Endothelial cell of umbilical vein (primary cell): ENCODE measurements around the gene ZDHHC9. TPM values are rescaled to one million over a fixed set of nuclear protein-coding genes. Genes with fewer than 3 reads are reported as not detected.

Experiments used
- Bru-seq: library from RNA; stranded (reverse); fragments of 400-500 nt; gene quantifications from one replicate; lab custom pipeline; 2021; lab: Mats Ljungman, UMichigan
- BruChase-seq, 2 experiments: library from RNA; stranded (reverse); fragments of 400-500 nt; gene quantifications; one replicate each; lab custom pipeline; 2021; lab: Mats Ljungman, UMichigan
- BruUV-seq: library from RNA; stranded (reverse); fragments of 400-500 nt; replicated peaks from 2 replicates; lab custom pipeline; 2021; lab: Mats Ljungman, UMichigan
- CTCF ChIA-PET: fragments of 300-600, 350-600 bp; sonication (Branson Sonifier 250); formaldehyde crosslinking; loops from one replicate; lab custom pipeline; 2021; ENCODE audit warnings: antibody characterized with exemption, inconsistent platforms; lab: Charles Lee
- POLR2A ChIA-PET: fragments of 300-600, 350-600 bp; sonication (Branson Sonifier 250); formaldehyde crosslinking; loops from one replicate; lab custom pipeline; 2021; ENCODE audit warnings: antibody characterized with exemption, inconsistent platforms; lab: Charles Lee
- DNase-seq: peaks from one replicate; pipeline ENCODE4 v3.0.0-alpha.2; 2011; ENCODE audit warnings: low read depth, low spot score
- FAIRE-seq: peaks from 2 replicates; lab custom pipeline; 2011; peaks lifted over from hg19 to GRCh38; lab: Jason Lieb, UNC
- H2AFZ ChIP-seq: 2 replicates; pipeline ENCODE4 v1.6.0; 2012; ENCODE audit warnings: low read depth, low read length, control low read depth, inconsistent platforms
- H3K27ac ChIP-seq: 2 replicates; pipeline ENCODE4 v1.5.1; 2011; ENCODE audit warnings: low read depth, mild to moderate bottlenecking, control low read depth, low read length, moderate library complexity; ENCODE audit not compliant: insufficient read depth
- H3K27me3 ChIP-seq, 2 experiments: 2 replicates each; pipeline versions ENCODE4 v1.6.0 to v1.6.1; 2011; ENCODE audit warnings: low read length in 2 of 2, mixed read lengths in 1 of 2; ENCODE audit not compliant: control insufficient read depth in 2 of 2, insufficient read depth in 2 of 2
- H3K36me3 ChIP-seq, 2 experiments: 2 replicates in 1 of 2; 3 replicates in 1 of 2; pipeline ENCODE4 v1.5.1; 2011; ENCODE audit warnings: low read length in 2 of 2, mild to moderate bottlenecking in 1 of 2, moderate library complexity in 1 of 2; ENCODE audit not compliant: control insufficient read depth in 2 of 2, insufficient read depth in 2 of 2; ENCODE audit errors: extremely low read depth in 1 of 2
- H3K4me1 ChIP-seq: 3 replicates; pipeline ENCODE4 v1.5.1; 2011; ENCODE audit warnings: mild to moderate bottlenecking, low read length; ENCODE audit not compliant: control insufficient read depth, insufficient read depth; ENCODE audit errors: extremely low read depth
- H3K4me2 ChIP-seq: 2 replicates; pipeline ENCODE4 v1.6.1; 2011; ENCODE audit warnings: low read length, control low read depth, mixed read lengths; ENCODE audit not compliant: insufficient read depth
- H3K4me3 ChIP-seq, 3 experiments: fragments of 200-600 bp in 1 of 3; sonication (generic), shearing (Covaris generic) in 1 of 3; replicated peaks in 1 of 3; 2 replicates each; pipeline ENCODE4 v1.5.1; 2011 to 2016; ENCODE audit warnings: control low read depth in 3 of 3, low read length in 3 of 3, mild to moderate bottlenecking in 2 of 3, inconsistent platforms in 1 of 3, low read depth in 1 of 3, moderate library complexity in 1 of 3; ENCODE audit not compliant: insufficient read depth in 1 of 3
- H3K79me2 ChIP-seq: 2 replicates; pipeline ENCODE4 v1.6.0; 2012; ENCODE audit warnings: low read length, inconsistent platforms; ENCODE audit not compliant: control insufficient read depth, insufficient read depth
- H3K9ac ChIP-seq: replicated peaks from 2 replicates; pipeline ENCODE3; 2011; ENCODE audit warnings: low read length, control low read depth; ENCODE audit not compliant: insufficient read depth; ENCODE audit errors: extremely low read depth
- H3K9me1 ChIP-seq: replicated peaks from 3 replicates; pipeline ENCODE4 v1.6.0; 2011; ENCODE audit warnings: mild to moderate bottlenecking, low read length; ENCODE audit not compliant: control insufficient read depth, insufficient read depth; ENCODE audit errors: extremely low read depth
- H3K9me3 ChIP-seq: replicated peaks from 2 replicates; pipeline ENCODE4 v1.5.1; 2012; ENCODE audit warnings: low read length, inconsistent platforms; ENCODE audit not compliant: control insufficient read depth, insufficient read depth
- H4K20me1 ChIP-seq: replicated peaks from 2 replicates; pipeline ENCODE3; 2011; ENCODE audit warnings: mild to moderate bottlenecking, low read length; ENCODE audit not compliant: control insufficient read depth, insufficient read depth; ENCODE audit errors: extremely low read depth
- CTCF ChIP-seq, 2 donors: IDR thresholded peaks; 1 replicate in 1 of 2; 2 replicates in 1 of 2; pipeline ENCODE4 v1.5.1; 2011; ENCODE audit warnings: low read length in 2 of 2, mild to moderate bottlenecking in 2 of 2, moderate library complexity in 2 of 2, control low read depth in 1 of 2, inconsistent platforms in 1 of 2, low read depth in 1 of 2; ENCODE audit not compliant: insufficient read depth in 1 of 2; ENCODE audit errors: extremely low read depth in 1 of 2
- EZH2 ChIP-seq: IDR thresholded peaks from 2 replicates; pipeline ENCODE4 v1.6.1; 2012; ENCODE audit warnings: borderline replicate concordance, low read depth, mild to moderate bottlenecking, moderate library complexity, low read length, inconsistent platforms; ENCODE audit not compliant: severe bottlenecking
- FOS ChIP-seq: IDR thresholded peaks from 2 replicates; pipeline ENCODE4 v1.6.1; 2011; ENCODE audit warnings: mild to moderate bottlenecking, low read length, moderate library complexity, borderline replicate concordance; ENCODE audit not compliant: insufficient read depth
- GATA2 ChIP-seq: IDR thresholded peaks from 2 replicates; pipeline ENCODE4 v1.7.0; 2011; ENCODE audit warnings: low read depth, mild to moderate bottlenecking, moderate library complexity, mixed read lengths, low read length; ENCODE audit not compliant: insufficient read length, insufficient read depth
- JUN ChIP-seq: IDR thresholded peaks from 2 replicates; pipeline ENCODE4 v1.6.1; 2011; ENCODE audit warnings: borderline replicate concordance, low read depth; ENCODE audit not compliant: insufficient read length, insufficient read depth
- MYC ChIP-seq: IDR thresholded peaks from one replicate; pipeline ENCODE4 v1.6.1; 2011; ENCODE audit warnings: mild to moderate bottlenecking, low read depth, low read length
- POLR2A ChIP-seq: IDR thresholded peaks from 2 replicates; pipeline ENCODE4 v1.6.1; 2012; ENCODE audit warnings: low read depth, mild to moderate bottlenecking, control low read depth, low read length
- POLR2AphosphoS5 ChIP-seq: IDR thresholded peaks from 2 replicates; pipeline ENCODE4 v1.6.1; 2012; ENCODE audit warnings: low read depth, mild to moderate bottlenecking, control low read depth, low read length, moderate library complexity; ENCODE audit not compliant: insufficient read depth
- dilution Hi-C: fragments of 300-500 bp; cut with MboI; formaldehyde crosslinking; loops from one replicate; pipeline ENCODE4 v1.15.0; 2019; ENCODE audit warnings: low sequenced_read_pairs; ENCODE audit not compliant: extremely low pct_ligation_motif_present
- intact Hi-C: fragments of 100-400 bp; cut with micrococcal nuclease; formaldehyde crosslinking; loops from one replicate; pipeline ENCODE4 v1.10.0; 2022
- long read RNA-seq: library from polyadenylated mRNA; stranded (forward); transcript quantifications from one replicate; pipeline ENCODE4 v2.0.0, GENCODE V29; 2021
- polyA minus RNA-seq, 3 experiments: library from RNA; depleted of rRNA, polyadenylated mRNA; stranded (reverse); fragments of >200 nt; gene quantifications; 1 replicate in 1 of 3; 2 replicates in 2 of 3; pipeline ENCODE4 v1.2.3, GENCODE V29; 2011
- polyA plus RNA-seq, 4 experiments: library from polyadenylated mRNA; depleted of rRNA in 3 of 4; stranded (reverse) in 3 of 4; unstranded in 1 of 4; fragments of >200 nt; gene quantifications; 2 replicates each; pipeline versions ENCODE4 v1.2.1 to v1.2.3, GENCODE V29; 2011 to 2012; ENCODE audit warnings: missing spikeins in 1 of 4
- total RNA-seq: library from RNA; stranded (reverse); gene quantifications from 2 replicates; pipeline ENCODE4 v1.2.3, GENCODE V29; 2021
- TF ChIP-seq, protein P1 (sequence below): IDR thresholded peaks from 2 replicates; pipeline ENCODE4 v1.6.1; 2011; ENCODE audit not compliant: insufficient read depth, insufficient read length

The ZDHHC9 gene
- total RNA-seq, result 33.6 and 38.2 TPM in 2 replicates
- 24.6 and 27.4 TPM in 2 replicates for polyA plus RNA-seq
- 24.2 and 25.3 TPM in 2 replicates for polyA plus RNA-seq (2011; cell fraction: cytosol; rRNA removed)
- 27.1 and 30.0 TPM in 2 replicates for polyA plus RNA-seq (2011; cell fraction: nucleus; rRNA removed)
- polyA plus RNA-seq (2012), result 28.4 and 31.7 TPM in 2 replicates
- 38.4 and 42.7 TPM in 2 replicates for polyA minus RNA-seq
- 18.8 TPM for polyA minus RNA-seq (2011; cell fraction: cytosol; rRNA and poly(A)+ RNA removed)
- 20.4 and 32.1 TPM in 2 replicates for polyA minus RNA-seq (2011; cell fraction: nucleus; rRNA and poly(A)+ RNA removed)
- Bru-seq, nascent RNA, result percentile 63 among the genes with signal in this experiment
- BruChase-seq, experiment 1, labeled RNA remaining after a 6-hour chase, result percentile 78 among the genes with signal in this experiment
- percentile 64 among the genes with signal in this experiment for BruChase-seq, experiment 2, labeled RNA remaining after a 2-hour chase
- long read RNA-seq, full-length matches to known transcripts, result 49 of 72 reads
- long read RNA-seq, partial matches to known transcripts, result 7 of 72 reads
- long read RNA-seq, other reads (novel, unspliced or antisense), result 16 of 72 reads

- Histone ChIP-seq H4K20me1 (no peaks in the 10 kb centered on the region), H3K4me1 (peaks cover 4% of the 10 kb centered on the region), H3K27me3 (peaks cover 3 to 6% of the 10 kb centered on the region in 2 experiments), H3K4me2 (peak within 1 kb of the TSS; percentile 45), H3K27ac (peak within 1 kb of the TSS; percentile 59), H3K9me3 (no peaks in the 10 kb centered on the region), H2AFZ (peak within 1 kb of the TSS; percentile 86), H3K4me3 (peak within 1 kb of the TSS; percentile 64 to 90 (median 69)), H3K9ac (peak within 1 kb of the TSS; percentile 73), H3K9me1 (no peaks in the 10 kb centered on the region), H3K79me2 (peaks cover 18% of the 10 kb centered on the region), H3K36me3 (no peaks in the 10 kb centered on the region)
- intact Hi-C loops, result loop anchor here (2.0 to 5.0 kb wide), 3 partner anchors 61 to 236 kb away; no protein-coding TSS in a partner anchor
- dilution Hi-C loops, result no loop called here
- peak; percentile 88 for DNase-seq
- BruUV-seq, result no TSS peak
- CTCF ChIA-PET, result interaction anchor here (0.6 kb wide), 1 partner anchor 60 kb away, joined by 4 read pairs; no protein-coding TSS in a partner anchor
- POLR2A ChIA-PET, result interaction anchor here (0.7 to 0.8 kb wide), 2 partner anchors 221 to 376 kb away, joined by 4 to 12 read pairs; no protein-coding TSS in a partner anchor
- peak; percentile 97 for FAIRE-seq
- TF ChIP-seq JUN (no peak), MYC (no peak), GATA2 (no peak), POLR2AphosphoS5 (peak; percentile 18), CTCF (IDR thresholded peaks at IDR 0.05; ENCODE audit: extremely low read depth in 1 of 2, insufficient read depth in 1 of 2, low read depth in 1 of 2, low read length in 2 of 2) (no peak), POLR2A (peak; percentile 28), EZH2 (no peak), FOS (no peak)
- TF ChIP-seq, protein P1, sequence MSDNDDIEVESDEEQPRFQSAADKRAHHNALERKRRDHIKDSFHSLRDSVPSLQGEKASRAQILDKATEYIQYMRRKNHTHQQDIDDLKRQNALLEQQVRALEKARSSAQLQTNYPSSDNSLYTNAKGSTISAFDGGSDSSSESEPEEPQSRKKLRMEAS, result peak; percentile 25
These were observed at the start of gene ZDHHC9 for GRCh38 chrX:129843459-129844306. Gene ZDHHC9, minus strand, starts transcription at chrX:129843886. Its CDS starts 1,941 bp downstream, at chrX:129841945.
